Renal pelvis (tissue), 12 donors: ENCODE results near the gene KIAA1958. TPM values are rescaled to one million over a fixed set of nuclear protein-coding genes. Genes with fewer than 3 reads are reported as not detected.

Experiments
- DNase-seq: peaks from one replicate; pipeline ENCODE4 v3.0.0-alpha.2; 2013
- long read RNA-seq, 16 experiments: transcript quantifications; one replicate each; lab custom pipeline, GENCODE V29; 2026
- polyA plus RNA-seq, 3 donors: library from polyadenylated mRNA; unstranded; fragments of 120-200 nt; gene quantifications; one replicate each; pipeline ENCODE4 v1.2.1, GENCODE V29; 2013; ENCODE audit not compliant: insufficient read length in 3 of 3

The KIAA1958 gene, protein sequence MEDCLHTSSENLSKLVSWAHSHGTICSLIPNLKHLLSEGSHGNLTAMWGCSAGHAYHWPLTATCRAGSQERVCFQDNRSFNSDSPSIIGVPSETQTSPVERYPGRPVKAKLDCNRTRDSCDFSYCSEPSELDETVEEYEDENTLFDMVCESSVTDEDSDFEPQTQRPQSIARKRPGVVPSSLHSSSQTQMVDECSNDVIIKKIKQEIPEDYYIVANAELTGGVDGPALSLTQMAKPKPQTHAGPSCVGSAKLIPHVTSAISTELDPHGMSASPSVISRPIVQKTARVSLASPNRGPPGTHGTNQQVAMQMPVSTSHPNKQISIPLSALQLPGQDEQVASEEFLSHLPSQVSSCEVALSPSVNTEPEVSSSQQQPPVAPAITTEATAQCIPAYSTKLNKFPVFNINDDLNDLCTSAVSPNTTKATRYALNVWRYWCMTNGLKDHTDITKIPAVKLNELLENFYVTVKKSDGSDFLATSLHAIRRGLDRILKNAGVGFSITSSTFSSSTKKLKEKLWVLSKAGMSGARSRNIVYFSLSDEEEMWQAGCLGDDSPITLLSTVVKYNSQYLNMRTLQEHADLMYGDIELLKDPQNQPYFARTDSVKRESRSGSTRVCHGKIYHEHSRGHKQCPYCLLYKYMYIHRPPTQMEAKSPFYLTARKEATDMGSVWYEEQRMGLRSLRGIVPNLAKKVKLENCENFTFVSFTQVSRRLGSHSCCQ
- polyA plus RNA-seq = 10 to 100 TPM; 13.2 to 18.9 (median 17.3) TPM
- long read RNA-seq, donor 1 = 0 reads
- long read RNA-seq, donor 2, full-length matches to known transcripts = 1 of 1 reads
- long read RNA-seq, donor 2, partial matches to known transcripts = 0 of 1 reads
- long read RNA-seq, donor 2, other reads (novel, unspliced or antisense) = 0 of 1 reads
- long read RNA-seq, donor 3, partial matches to known transcripts = 0 of 2 reads
- long read RNA-seq, donor 3, other reads (novel, unspliced or antisense) = 0 of 2 reads
- long read RNA-seq, donor 4 = 0 reads
- long read RNA-seq, donor 5, full-length matches to known transcripts = 2 of 2 reads
- long read RNA-seq, donor 5, partial matches to known transcripts = 0 of 2 reads
- long read RNA-seq, donor 5, other reads (novel, unspliced or antisense) = 0 of 2 reads
- long read RNA-seq, donor 6, full-length matches to known transcripts = 3 of 9 reads
- long read RNA-seq, donor 6, partial matches to known transcripts = 6 of 9 reads
- long read RNA-seq, donor 6, other reads (novel, unspliced or antisense) = 0 of 9 reads
- long read RNA-seq, donor 7, full-length matches to known transcripts = 2 of 2 reads
- long read RNA-seq, donor 7, partial matches to known transcripts = 0 of 2 reads
- long read RNA-seq, donor 7, other reads (novel, unspliced or antisense) = 0 of 2 reads
- long read RNA-seq, donor 8 = 0 reads
- long read RNA-seq, donor 9, full-length matches to known transcripts = 3 of 10 reads
- long read RNA-seq, donor 9, partial matches to known transcripts = 7 of 10 reads
- long read RNA-seq, donor 9, other reads (novel, unspliced or antisense) = 0 of 10 reads
- long read RNA-seq, donor 10, full-length matches to known transcripts = 3 of 8 reads
- long read RNA-seq, donor 10, partial matches to known transcripts = 5 of 8 reads
- long read RNA-seq, donor 10, other reads (novel, unspliced or antisense) = 0 of 8 reads
- long read RNA-seq, donor 11, partial matches to known transcripts = 0 of 2 reads
- long read RNA-seq, donor 11, other reads (novel, unspliced or antisense) = 0 of 2 reads
- long read RNA-seq, donor 12, partial matches to known transcripts = 0 of 2 reads
- long read RNA-seq, donor 12, other reads (novel, unspliced or antisense) = 0 of 2 reads
- long read RNA-seq, donor 13 = 0 reads
- long read RNA-seq, donor 14 = 0 reads
- long read RNA-seq, donor 15, partial matches to known transcripts = 0 of 1 reads
- long read RNA-seq, donor 15, other reads (novel, unspliced or antisense) = 0 of 1 reads
- long read RNA-seq, donor 16, full-length matches to known transcripts = 3 of 3 reads
- long read RNA-seq, donor 16, partial matches to known transcripts = 0 of 3 reads
- long read RNA-seq, donor 16, other reads (novel, unspliced or antisense) = 0 of 3 reads

DNA sequence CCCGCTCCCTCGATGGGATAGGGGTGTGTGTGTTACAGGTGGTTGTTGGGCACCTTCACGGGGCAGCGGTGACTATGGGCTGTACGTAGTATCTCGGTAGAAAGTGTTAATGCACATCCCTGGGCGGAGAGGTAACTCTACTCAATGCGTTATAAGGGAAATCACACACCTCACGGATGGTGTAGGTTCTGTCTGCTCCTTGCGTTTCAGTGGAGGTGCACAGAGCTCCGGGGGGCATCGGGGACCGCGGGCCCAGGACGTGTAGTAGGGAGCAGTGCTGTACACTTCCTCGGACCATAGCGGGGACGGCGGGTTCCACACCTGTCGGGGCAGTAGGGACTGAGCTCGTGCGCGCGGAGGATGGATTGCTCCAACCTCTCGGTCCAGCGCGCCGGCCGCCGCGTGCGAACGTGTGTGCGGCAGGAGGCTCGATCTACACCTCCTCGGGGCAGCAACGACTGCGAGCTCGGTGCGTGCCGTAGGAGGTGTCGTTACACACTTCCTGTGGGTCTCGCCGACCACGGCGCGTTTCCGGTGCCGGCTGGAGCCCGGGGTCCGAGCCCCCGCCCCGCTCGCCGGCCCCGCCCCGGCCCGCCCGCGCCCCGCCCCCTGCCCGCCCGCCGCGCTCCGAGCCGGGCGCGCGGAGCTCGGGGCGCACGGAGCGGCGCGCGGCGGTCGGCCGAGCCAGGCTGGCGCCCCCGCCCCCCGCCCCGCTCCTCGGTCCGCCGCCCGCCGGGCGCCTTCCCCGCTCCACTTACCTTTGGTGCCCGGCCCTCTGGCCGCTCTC lies at the start of gene KIAA1958:
TSS of gene KIAA1958 (plus strand) at position 607 of the 787 bp plus-strand sequence. CDS start 87,254 bp downstream, outside the sequence.
- peak; percentile 79 for DNase-seq

DNA sequence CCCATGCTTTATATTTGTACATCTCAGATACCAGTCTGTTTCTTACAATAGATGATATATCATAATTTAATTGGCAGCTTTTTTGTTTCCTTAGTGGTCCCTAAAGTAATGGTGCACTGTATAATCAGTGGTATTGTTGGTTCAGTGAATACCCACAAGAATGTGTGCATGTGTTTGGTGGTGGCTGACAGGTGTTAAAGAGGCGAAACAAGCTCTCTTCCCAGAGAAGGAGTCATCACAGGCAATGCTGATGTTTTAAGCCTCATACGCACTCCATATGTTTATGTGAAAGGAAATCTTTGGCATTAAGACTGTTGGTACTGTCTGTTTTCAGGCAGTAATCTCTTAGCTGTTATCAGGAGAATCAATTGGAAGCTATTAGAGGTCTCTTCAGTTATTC lies 49.2 kb upstream of the KIAA1958 start:
- DNase-seq = no peak

DNA sequence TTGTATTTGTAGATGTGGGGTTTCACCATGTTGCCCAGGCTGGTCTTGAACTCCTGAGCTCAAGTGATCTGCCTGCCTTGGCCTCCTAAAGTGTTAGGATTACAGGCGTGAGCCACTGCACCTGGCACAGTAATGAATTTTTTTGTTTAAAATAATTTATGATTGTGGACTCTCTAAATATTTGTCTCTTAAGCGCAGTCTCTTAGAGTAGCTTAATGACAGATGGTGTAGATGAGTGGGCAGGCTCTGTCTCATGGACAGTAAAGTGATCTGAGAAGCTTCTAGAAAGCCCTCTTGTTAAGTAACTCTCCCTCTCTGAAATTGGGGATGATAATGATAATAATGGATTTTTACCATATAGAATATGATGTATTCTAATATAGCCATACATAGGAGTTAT lies 47.5 kb upstream of the KIAA1958 start:
- no peak for DNase-seq

DNA sequence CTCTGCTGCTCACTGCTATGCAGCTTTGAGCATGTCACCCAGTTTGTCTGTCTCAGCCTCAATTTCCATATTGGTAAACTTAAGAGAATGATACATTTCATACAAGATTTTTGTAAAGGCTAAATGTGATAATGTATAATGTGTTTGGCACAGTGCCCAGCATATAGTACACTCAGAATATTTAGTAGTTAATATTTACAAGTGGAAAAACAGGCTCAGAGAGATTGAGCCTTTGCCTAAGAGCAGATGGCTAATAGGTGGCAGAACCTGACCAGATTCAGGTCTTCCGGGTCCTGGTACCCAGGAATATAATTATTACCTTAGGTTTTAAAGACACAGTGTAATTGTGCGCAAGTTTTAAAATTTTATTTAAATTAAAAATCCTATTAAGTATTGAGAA lies 46.8 kb upstream of the KIAA1958 start:
- peak; percentile 14 for DNase-seq

DNA sequence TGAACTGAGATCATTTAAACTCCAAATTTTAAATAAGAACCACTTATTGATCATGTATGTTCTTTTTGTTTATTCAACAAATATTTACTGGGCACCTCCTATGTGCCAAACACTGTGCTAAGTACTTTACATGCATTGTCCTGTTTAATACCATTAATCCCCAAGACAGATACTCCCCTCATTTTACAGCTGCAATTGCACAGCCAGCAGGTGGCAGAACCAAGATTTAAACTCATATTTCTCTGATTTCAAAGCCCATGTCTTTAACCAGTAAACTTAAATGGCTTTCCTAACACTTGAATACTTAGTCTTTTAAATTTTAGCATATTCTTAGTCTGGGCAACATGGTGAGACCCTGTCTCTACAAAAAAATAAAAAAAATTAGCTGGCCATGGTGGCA lies 43.4 kb upstream of the KIAA1958 start:
- DNase-seq = no peak

DNA sequence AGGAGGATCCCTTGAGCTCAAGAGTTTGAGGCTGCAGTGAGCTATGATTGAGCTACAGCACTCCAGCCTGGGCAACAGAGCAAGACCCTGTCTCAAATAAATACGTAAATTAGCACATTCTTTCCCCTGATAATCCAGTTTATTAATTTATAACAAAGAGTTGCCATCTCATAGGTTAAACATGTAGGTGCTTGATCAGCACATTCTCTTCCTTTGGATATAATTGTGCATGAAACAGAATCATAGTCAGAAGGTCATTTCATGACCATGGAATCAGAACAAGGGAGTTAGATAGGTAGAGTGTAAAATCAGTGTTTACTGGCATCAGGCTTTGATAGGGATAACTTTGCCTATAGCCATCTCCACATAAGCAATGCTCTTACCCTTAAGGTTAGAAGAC lies 43.0 kb upstream of the KIAA1958 start:
- no peak for DNase-seq

DNA sequence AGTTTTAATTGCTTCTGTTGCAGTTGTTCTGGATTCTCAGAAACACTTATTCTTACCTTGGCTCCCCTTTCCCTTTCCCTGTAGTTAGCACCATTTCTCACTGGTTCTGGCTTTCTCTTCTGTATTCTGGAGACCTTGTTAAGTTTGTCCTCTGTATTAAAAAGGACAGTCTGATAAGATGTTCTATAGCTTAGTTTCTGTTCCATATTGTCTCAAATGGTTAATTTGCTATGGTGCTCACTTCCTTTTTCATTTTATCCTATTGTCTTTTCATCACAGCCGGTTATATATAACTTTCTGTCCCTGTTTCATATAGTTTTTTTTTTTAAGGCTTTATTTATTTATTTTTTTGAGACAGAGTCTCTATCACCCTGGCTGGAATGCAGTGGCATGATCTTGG lies 41.4 kb upstream of the KIAA1958 start:
- DNase-seq = no peak

DNA sequence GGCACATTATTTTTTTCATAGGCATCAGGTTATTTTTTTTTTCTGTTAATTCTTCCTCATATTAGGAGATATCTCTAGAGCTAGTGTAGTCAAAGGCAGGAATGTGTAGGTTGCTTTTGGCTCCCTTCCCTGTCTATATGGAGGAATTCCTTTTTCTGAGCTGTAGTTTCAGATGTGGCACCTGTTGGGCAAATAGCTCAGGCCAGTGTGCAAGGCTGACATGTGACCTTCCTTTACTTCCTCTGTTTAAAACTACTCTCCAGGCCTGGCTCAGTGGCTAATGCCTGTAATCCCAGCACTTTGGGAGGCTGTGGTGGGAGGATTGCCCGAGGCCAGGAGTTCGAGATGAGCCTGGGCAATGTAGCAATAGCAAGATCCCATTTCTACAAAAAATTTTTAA lies 40.5 kb upstream of the KIAA1958 start:
- no peak for DNase-seq

DNA sequence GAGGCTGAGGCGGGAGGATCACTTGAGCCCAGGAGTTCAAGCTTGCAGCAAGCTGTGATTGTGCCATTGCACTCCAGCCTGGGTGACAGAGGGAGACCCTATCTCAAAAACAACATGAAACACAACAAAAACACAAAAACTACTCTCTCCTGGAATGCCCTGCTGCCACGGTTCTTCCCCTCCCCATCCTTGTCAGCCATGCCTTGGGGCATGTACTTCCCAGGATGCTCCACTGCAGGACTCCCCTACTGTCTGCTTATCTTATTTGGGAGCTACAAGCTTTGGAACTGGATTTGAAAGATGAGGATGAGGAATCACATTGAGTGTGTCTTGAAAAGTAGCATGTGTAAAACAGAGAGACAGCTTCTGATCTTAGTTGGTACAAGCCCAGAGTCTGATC lies 40.1 kb upstream of the KIAA1958 start:
- DNase-seq = no peak

DNA sequence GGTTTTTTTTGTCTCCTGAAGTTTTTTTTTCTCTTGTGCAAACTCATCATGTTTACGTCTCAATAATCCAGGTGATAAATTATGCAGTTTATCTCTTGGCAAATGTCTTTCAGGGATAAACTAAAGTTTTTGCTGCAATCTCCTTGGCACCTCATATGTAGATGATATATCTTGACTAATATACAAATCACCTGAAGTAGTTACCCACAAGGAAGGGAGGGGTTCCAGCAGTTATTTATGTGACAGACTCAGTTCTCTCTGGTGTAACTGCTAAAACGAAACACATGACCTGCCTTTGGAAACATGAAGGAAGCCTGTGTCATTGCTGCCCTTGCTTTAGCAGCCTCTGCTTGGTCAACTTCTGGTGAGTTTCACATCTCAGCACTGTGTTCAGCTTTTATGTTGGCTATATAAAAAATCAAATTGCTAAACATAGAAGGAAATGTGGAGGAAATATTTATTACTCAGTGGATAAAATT lies 39.3 kb upstream of the KIAA1958 start:
- no peak for DNase-seq

DNA sequence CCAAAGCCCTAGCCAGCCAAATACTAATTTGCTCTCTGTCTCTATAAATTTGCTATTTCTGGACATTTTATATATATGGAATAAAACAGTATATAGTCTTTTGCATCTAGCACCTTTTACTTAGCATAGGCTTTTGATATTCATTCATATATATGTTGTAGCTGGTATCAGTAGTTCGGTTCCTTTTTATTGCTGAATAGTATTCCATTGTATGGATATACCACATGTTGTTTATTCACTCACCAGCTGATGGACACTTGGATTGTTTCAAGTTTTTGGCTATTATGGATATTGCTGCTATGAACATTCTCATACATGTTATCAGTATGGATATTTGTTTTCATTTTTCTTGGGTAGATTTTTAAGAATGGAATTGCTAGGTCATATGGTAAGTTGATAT lies 23.8 kb upstream of the KIAA1958 start:
- DNase-seq = no peak

DNA sequence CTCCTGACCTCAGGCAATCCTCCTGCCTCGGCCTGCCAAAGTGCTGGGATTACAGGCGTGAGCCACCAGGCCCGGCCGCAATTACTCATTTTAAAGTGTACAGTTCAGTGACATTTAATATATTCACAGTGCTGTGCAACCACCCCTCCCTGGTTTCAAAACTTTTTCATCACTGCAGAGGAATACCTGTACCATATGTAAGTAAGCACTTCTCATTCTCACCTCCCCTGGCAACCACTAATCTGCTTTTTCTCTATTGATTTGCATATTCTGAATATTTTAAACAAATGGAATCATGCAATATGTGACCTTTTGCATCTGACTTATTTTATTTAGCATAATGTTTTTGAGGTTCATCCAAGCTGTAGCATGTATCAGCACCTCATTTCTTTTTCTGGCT lies 21.3 kb upstream of the KIAA1958 start:
- no peak for DNase-seq

DNA sequence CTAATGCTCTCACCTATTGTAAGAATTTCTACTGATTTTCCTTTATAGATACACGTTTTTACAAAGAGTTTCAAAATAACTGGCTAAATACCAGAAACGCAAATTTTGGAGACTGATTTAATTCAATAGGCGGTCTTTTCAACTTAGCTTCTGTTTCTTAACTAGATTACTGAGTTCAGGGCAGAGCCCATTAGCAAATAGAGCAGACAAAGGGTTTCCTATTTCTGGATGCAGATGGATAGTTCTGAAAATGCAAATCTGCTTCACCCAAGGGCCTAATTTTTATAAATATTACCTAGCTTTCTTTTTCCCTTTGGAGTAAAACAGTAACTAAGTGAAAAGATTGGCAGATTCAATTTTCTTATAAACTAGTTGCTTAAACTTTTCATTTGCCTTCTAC lies 13.6 kb upstream of the KIAA1958 start:
- no peak for DNase-seq

DNA sequence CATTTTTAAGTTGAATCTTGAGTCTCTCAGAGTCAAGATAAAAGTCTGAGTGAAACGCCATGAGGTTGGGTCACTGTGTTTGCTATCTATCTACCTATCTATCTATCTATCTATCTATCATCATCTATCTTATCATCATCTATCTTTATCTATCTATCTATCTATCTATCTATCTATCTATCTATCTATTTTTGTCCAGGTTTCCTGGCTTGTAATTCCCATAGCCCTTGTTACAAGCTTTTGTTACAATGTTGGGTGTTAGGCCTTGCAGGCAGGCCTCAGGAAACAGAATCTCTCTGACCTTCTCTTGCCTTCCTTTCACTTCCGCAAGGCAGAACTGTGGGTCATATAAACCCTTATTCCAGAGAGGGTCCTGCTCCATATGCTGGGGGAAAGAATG lies 12.6 kb upstream of the KIAA1958 start:
- no peak for DNase-seq

DNA sequence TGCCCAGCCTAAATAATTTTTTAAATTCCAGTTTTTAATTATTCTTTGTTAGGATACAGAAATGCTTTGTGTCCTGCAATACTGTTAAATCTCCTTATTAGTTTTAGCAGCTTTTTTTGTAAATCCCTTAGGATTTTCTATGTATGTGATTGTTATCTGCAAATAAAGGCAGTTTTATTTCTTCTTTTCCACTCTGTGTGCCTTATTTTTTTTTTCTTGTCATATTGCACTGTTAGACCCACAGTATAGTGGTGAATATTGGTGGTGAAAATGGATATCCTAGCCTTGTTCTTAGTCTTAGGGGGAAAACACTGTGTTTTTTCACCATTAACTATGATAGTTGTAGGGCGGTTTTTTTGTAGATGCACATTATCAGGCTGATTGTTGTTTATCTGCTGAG lies 11.3 kb upstream of the KIAA1958 start:
- DNase-seq = no peak

DNA sequence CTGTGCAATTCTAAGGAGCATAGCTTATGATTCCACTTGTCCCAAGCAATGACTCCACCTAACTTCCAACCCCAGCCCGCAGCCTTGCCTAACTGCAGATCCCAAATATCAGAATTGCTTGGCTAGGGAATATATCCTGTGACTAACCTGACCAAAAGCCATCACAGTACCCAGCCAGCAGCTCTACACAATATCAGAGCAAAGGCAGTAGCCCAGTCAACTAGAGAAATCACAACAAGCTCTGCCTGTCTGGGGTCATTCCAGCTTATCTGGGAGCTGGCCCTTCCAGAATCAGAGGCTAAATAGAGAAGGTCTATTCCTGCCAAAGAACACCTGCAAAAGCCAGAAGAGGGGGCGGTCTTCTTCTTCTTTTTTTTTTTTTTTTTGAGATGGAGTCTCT lies 9.3 kb upstream of the KIAA1958 start:
- DNase-seq = no peak

DNA sequence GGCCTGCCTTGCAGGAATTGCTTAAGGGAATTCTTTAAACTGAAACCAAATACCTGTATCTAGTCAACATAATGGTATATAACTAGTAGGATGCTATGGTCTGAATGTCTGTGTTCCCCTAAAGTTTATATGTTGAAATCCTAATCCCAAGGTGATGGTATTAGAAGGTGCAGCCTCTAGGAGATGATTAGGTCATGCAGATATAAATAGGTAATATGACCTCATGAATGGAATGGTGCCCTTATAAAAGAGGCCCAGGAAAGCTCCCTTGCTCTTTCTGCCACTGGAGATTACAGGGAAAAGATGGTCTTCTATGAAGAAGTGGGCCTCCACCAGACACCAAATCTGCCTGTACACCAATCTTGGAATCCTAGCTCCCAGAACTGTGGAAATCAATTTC lies 7.4 kb upstream of the KIAA1958 start:
- no peak for DNase-seq

DNA sequence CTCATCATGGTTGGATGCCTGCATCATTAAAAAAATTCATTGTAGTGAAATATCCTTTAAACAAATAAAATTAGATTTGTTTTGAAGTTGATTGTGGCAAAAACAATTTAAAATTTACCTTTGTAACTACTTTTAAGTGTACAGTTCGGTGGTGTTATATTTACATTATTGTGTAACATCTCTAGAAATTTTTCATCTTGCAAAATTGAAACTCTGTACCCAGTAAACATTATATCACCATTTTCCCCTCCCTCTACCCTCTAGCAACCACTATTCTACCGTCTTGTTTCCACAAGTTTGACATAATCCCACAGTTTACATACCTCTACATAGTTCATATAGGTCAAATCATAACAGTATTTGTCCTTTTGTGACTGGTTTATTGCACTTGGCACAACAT lies 2.0 kb upstream of the KIAA1958 start:
- no peak for DNase-seq

DNA sequence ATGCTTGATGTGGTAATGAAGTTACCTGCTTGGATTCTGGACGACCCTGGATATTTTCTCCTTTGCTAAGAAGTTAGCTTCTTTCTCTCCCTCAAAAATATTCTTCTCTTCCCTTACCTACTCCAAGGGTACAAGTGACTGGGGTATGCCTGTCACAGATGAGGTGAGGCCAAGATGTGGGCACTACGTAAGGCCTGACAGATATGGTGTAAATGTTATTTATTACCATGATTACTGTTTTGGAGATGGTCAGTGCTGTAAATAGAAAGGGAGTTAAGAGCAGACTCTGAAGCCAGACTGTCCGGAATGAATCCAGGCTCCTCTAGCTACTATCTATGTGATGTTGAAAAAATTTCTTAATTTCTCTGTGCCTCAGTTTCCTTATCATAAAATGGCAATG lies 1.1 kb upstream of the KIAA1958 start:
- no peak for DNase-seq
